Memory B cell (primary cell): ENCODE results near the gene PSTPIP2.
"Not testable (repeated sequence)": the region's sequence is repeated elsewhere in the genome, so short reads cannot be mapped to it uniquely, and the experiment has no call there.

Experiments
- ATAC-seq: fragments of 150-1000 bp; cut with Tn5 transposase; 2 replicates; pipeline ENCODE4 v1.10.0; 2021; ENCODE audit warnings: low read depth, mild to moderate bottlenecking, moderate library complexity
- DNase-seq, 2 donors: peaks; one replicate each; pipeline ENCODE4 v3.0.0; 2022; ENCODE audit warnings: low spot score in 2 of 2
- H3K27ac Mint-ChIP-seq: one replicate; pipeline ENCODE4 v1.8.0; 2022; ENCODE audit warnings: mild to moderate bottlenecking, moderate library complexity, mixed read lengths
- H3K27me3 Mint-ChIP-seq: one replicate; pipeline ENCODE4 v1.8.0; 2022; ENCODE audit warnings: mixed read lengths
- H3K36me3 Mint-ChIP-seq: one replicate; pipeline ENCODE4 v1.8.0; 2022; ENCODE audit warnings: mild to moderate bottlenecking, mixed read lengths
- H3K4me1 Mint-ChIP-seq: one replicate; pipeline ENCODE4 v1.8.0; 2022; ENCODE audit warnings: mixed read lengths
- H3K4me3 Mint-ChIP-seq: one replicate; pipeline ENCODE4 v1.8.0; 2022; ENCODE audit warnings: mild to moderate bottlenecking, moderate library complexity, mixed read lengths
- H3K9me3 Mint-ChIP-seq: one replicate; pipeline ENCODE4 v1.8.0; 2022; ENCODE audit warnings: mixed read lengths

The PSTPIP2 gene

GRCh38 chr18:46071653-46072375 lies at the start of gene PSTPIP2:
TSS of gene PSTPIP2 (minus strand) at chr18:46072260. CDS start at chr18:46072188, 72 bp downstream.
- H3K27me3 Mint-ChIP-seq = peaks cover 10% of the 10 kb centered on the region
- H3K4me3 Mint-ChIP-seq = peak within 1 kb of the TSS; percentile 81
- peaks cover 13% of the 10 kb centered on the region for H3K4me1 Mint-ChIP-seq
- H3K27ac Mint-ChIP-seq = no peak within 1 kb of the TSS
- ATAC-seq = peak; percentile 78
- H3K36me3 Mint-ChIP-seq = no peaks in the 10 kb centered on the region
- peak; percentile 18 to 40 for DNase-seq
- peaks cover 2% of the 10 kb centered on the region for H3K9me3 Mint-ChIP-seq

GRCh38 chr18:46113751-46114150 lies 41.7 kb upstream of the PSTPIP2 start:
- no peak for ATAC-seq
- no peak overlapping the region for H3K4me3 Mint-ChIP-seq

GRCh38 chr18:46110406-46110805 lies 38.3 kb upstream of the PSTPIP2 start:
- no peak overlapping the region for H3K27ac Mint-ChIP-seq
- no peak overlapping the region for H3K4me3 Mint-ChIP-seq
- no peaks in the 10 kb centered on the region for H3K9me3 Mint-ChIP-seq
- H3K4me1 Mint-ChIP-seq = peaks cover 2% of the 10 kb centered on the region
- no peaks in the 10 kb centered on the region for H3K27me3 Mint-ChIP-seq
- DNase-seq (no peak), ATAC-seq (no peak)
- peaks cover 17% of the 10 kb centered on the region for H3K36me3 Mint-ChIP-seq

More at GRCh38 chr18:46113751-46114150, 41.7 kb upstream of the PSTPIP2 start:
- Mint-ChIP-seq H3K9me3 (no peaks in the 10 kb centered on the region), H3K27ac (no peak overlapping the region), H3K36me3 (peaks cover 27% of the 10 kb centered on the region), H3K4me1 (peaks cover 2% of the 10 kb centered on the region), H3K27me3 (no peaks in the 10 kb centered on the region)
- no peak for DNase-seq

GRCh38 chr18:46109386-46109785 lies 37.3 kb upstream of the PSTPIP2 start:
- Mint-ChIP-seq H3K4me1 (peaks cover 7% of the 10 kb centered on the region), H3K4me3 (no peak overlapping the region)

GRCh38 chr18:46104128-46104911 lies 32.3 kb upstream of the PSTPIP2 start, which contains the start of gene HAUS1:
TSS of gene HAUS1 (plus strand) at chr18:46104385. CDS start at chr18:46104412, 27 bp downstream.
- Mint-ChIP-seq H3K27ac (peak within 1 kb of the TSS; percentile 85), H3K4me3 (peak within 1 kb of the TSS; percentile 99), H3K27me3 (no peaks in the 10 kb centered on the region), H3K9me3 (no peaks in the 10 kb centered on the region), H3K4me1 (peaks cover 4% of the 10 kb centered on the region), H3K36me3 (peaks cover under 1% of the 10 kb centered on the region)
- ATAC-seq (peak; percentile 98), DNase-seq (peak; percentile 59 to 70)

More at GRCh38 chr18:46109386-46109785, 37.3 kb upstream of the PSTPIP2 start:
- no peak for DNase-seq
- Mint-ChIP-seq H3K36me3 (peaks cover 17% of the 10 kb centered on the region), H3K27me3 (no peaks in the 10 kb centered on the region), H3K9me3 (no peaks in the 10 kb centered on the region), H3K27ac (no peak overlapping the region)
- ATAC-seq = no peak

GRCh38 chr18:46099463-46099862 lies 27.4 kb upstream of the PSTPIP2 start:
- H3K9me3 Mint-ChIP-seq = no peaks in the 10 kb centered on the region
- no peak overlapping the region for H3K4me3 Mint-ChIP-seq
- H3K27ac Mint-ChIP-seq = no peak overlapping the region
- ATAC-seq (no peak), DNase-seq (no peak)
- no peaks in the 10 kb centered on the region for H3K27me3 Mint-ChIP-seq
- peaks cover 2% of the 10 kb centered on the region for H3K4me1 Mint-ChIP-seq
- H3K36me3 Mint-ChIP-seq = no peaks in the 10 kb centered on the region

GRCh38 chr18:46098616-46098933 lies 26.5 kb upstream of the PSTPIP2 start:
- peaks cover 3% of the 10 kb centered on the region for H3K36me3 Mint-ChIP-seq
- peak overlapping the region; percentile 96 for H3K27ac Mint-ChIP-seq
- peak overlapping the region; percentile 94 for H3K4me3 Mint-ChIP-seq
- H3K4me1 Mint-ChIP-seq = peaks cover 5% of the 10 kb centered on the region
- no peaks in the 10 kb centered on the region for H3K9me3 Mint-ChIP-seq
- peak in 1 of 2 donors; percentile 54 for DNase-seq
- no peak for ATAC-seq
- H3K27me3 Mint-ChIP-seq = no peaks in the 10 kb centered on the region

GRCh38 chr18:46097801-46098615 lies 25.9 kb upstream of the PSTPIP2 start, which contains the start of gene ATP5F1A:
TSS of gene ATP5F1A (minus strand) at chr18:46098296. CDS start at chr18:46098231, 65 bp downstream.
- no peaks in the 10 kb centered on the region for H3K27me3 Mint-ChIP-seq
- peaks cover 5% of the 10 kb centered on the region for H3K4me1 Mint-ChIP-seq
- H3K4me3 Mint-ChIP-seq = peak within 1 kb of the TSS; percentile 94
- H3K9me3 Mint-ChIP-seq = no peaks in the 10 kb centered on the region
- DNase-seq (peak; percentile 77), ATAC-seq (peak; percentile 86)
- H3K36me3 Mint-ChIP-seq = peaks cover 3% of the 10 kb centered on the region
- H3K27ac Mint-ChIP-seq = peak within 1 kb of the TSS; percentile 96

GRCh38 chr18:46097431-46097800 lies 25.4 kb upstream of the PSTPIP2 start:
- Mint-ChIP-seq H3K4me1 (peaks cover 5% of the 10 kb centered on the region), H3K36me3 (peaks cover 3% of the 10 kb centered on the region), H3K27ac (peak overlapping the region; percentile 96), H3K4me3 (peak overlapping the region; percentile 94), H3K9me3 (no peaks in the 10 kb centered on the region), H3K27me3 (no peaks in the 10 kb centered on the region)
- no peak for DNase-seq
- peak; percentile 28 for ATAC-seq

GRCh38 chr18:46096651-46097300 lies 24.7 kb upstream of the PSTPIP2 start:
- no peaks in the 10 kb centered on the region for H3K27me3 Mint-ChIP-seq
- DNase-seq (no peak), ATAC-seq (no peak)
- H3K4me3 Mint-ChIP-seq = peak overlapping the region; percentile 94
- H3K4me1 Mint-ChIP-seq = peaks cover 5% of the 10 kb centered on the region
- peak overlapping the region; percentile 96 for H3K27ac Mint-ChIP-seq
- H3K9me3 Mint-ChIP-seq = no peaks in the 10 kb centered on the region
- H3K36me3 Mint-ChIP-seq = peaks cover 3% of the 10 kb centered on the region

GRCh38 chr18:46095532-46095931 lies 23.5 kb upstream of the PSTPIP2 start:
- no peak for ATAC-seq
- H3K36me3 Mint-ChIP-seq = peaks cover 10% of the 10 kb centered on the region
- H3K9me3 Mint-ChIP-seq = no peaks in the 10 kb centered on the region
- no peak for DNase-seq
- H3K4me3 Mint-ChIP-seq = peak overlapping the region; percentile 37
- H3K27me3 Mint-ChIP-seq = no peaks in the 10 kb centered on the region
- H3K27ac Mint-ChIP-seq = no peak overlapping the region
- H3K4me1 Mint-ChIP-seq = peaks cover 8% of the 10 kb centered on the region

GRCh38 chr18:46088501-46088900 lies 16.4 kb upstream of the PSTPIP2 start:
- peaks cover 36% of the 10 kb centered on the region for H3K36me3 Mint-ChIP-seq
- ATAC-seq, DNase-seq, H3K27ac Mint-ChIP-seq, H3K27me3 Mint-ChIP-seq, H3K4me1 Mint-ChIP-seq, H3K9me3 Mint-ChIP-seq, H3K4me3 Mint-ChIP-seq: not testable (repeated sequence)

- H3K4me3 Mint-ChIP-seq = no peak overlapping the region
- H3K36me3 Mint-ChIP-seq = peaks cover 33% of the 10 kb centered on the region
- H3K27ac Mint-ChIP-seq = peak overlapping the region; percentile 68
Observed at GRCh38 chr18:46084431-46084830, 12.4 kb upstream of the PSTPIP2 start.

More at GRCh38 chr18:46084431-46084830, 12.4 kb upstream of the PSTPIP2 start:
- Mint-ChIP-seq H3K27me3 (no peaks in the 10 kb centered on the region), H3K4me1 (peaks cover 3% of the 10 kb centered on the region), H3K9me3 (no peaks in the 10 kb centered on the region)
- DNase-seq (no peak), ATAC-seq (no peak)
